GM12878 (cell line): ENCODE data around the gene SKOR2.

Source experiments
- BACH1 ChIP-seq: fragments of 450-650 bp; IDR thresholded peaks from 2 replicates; pipeline ENCODE4 v1.6.1; 2017; ENCODE audit warnings: mild to moderate bottlenecking, borderline replicate concordance
- CEBPB ChIP-seq, 2 experiments: fragments of 150-350 bp in 1 of 2; IDR thresholded peaks; 2 replicates each; pipeline ENCODE4 v1.6.1; 2012 to 2014; ENCODE audit warnings: low read depth in 2 of 2, low read length in 2 of 2, borderline replicate concordance in 1 of 2, inconsistent platforms in 1 of 2
- CREM ChIP-seq: IDR thresholded peaks from 2 replicates; pipeline ENCODE4 v1.6.1; 2014; ENCODE audit warnings: antibody characterized with exemption, low read depth
- ESRRA ChIP-seq: IDR thresholded peaks from 2 replicates; pipeline ENCODE4 v1.6.1; 2012; ENCODE audit warnings: mild to moderate bottlenecking, low read length, improper control_type of control experiment
- IKZF1 ChIP-seq: fragments of 450-650 bp; conservative IDR thresholded peaks from 2 replicates; pipeline ENCODE4 v1.6.1; 2017; ENCODE audit warnings: antibody characterized with exemption, mild to moderate bottlenecking
- RCOR1 ChIP-seq: conservative IDR thresholded peaks from 2 replicates; pipeline ENCODE4 v1.6.1; 2012; ENCODE audit warnings: low read depth, low read length, improper control_type of control experiment
- SREBF2 ChIP-seq: IDR thresholded peaks from 2 replicates; pipeline ENCODE4 v1.6.1; 2012; ENCODE audit warnings: mild to moderate bottlenecking, low read length
- STAT3 ChIP-seq: IDR thresholded peaks from 2 replicates; pipeline ENCODE4 v1.6.1; 2011; ENCODE audit warnings: low read depth, low read length, improper control_type of control experiment
- ZBTB33 ChIP-seq: fragments of 450-650 bp; IDR thresholded peaks from 2 replicates; pipeline ENCODE4 v1.6.1; 2017; ENCODE audit warnings: mild to moderate bottlenecking
- TF ChIP-seq, protein P1 (sequence below), 3 experiments: IDR thresholded peaks in 2 of 3; conservative IDR thresholded peaks in 1 of 3; 2 replicates each; pipeline ENCODE4 v1.5.1; 2011; ENCODE audit warnings: low read depth in 3 of 3, low read length in 3 of 3, mild to moderate bottlenecking in 3 of 3, control low read depth in 2 of 3, moderate library complexity in 2 of 3, inconsistent platforms in 1 of 3, mixed read lengths in 1 of 3; ENCODE audit not compliant: control insufficient read depth in 2 of 3, insufficient read depth in 1 of 3; ENCODE audit errors: extremely low read depth in 1 of 3

GRCh38 chr18:47288741-47289140 lies 37.3 kb upstream of the SKOR2 start:
- TF ChIP-seq ESRRA (no peak), CEBPB (IDR thresholded peaks at IDR 0.05; ENCODE audit: borderline replicate concordance in 1 of 2, low read depth in 2 of 2, low read length in 2 of 2) (no peak), CREM (no peak), ZBTB33 (no peak), BACH1 (no peak), SREBF2 (no peak), IKZF1 (no peak), RCOR1 (no peak), STAT3 (no peak)
- TF ChIP-seq, protein P1, sequence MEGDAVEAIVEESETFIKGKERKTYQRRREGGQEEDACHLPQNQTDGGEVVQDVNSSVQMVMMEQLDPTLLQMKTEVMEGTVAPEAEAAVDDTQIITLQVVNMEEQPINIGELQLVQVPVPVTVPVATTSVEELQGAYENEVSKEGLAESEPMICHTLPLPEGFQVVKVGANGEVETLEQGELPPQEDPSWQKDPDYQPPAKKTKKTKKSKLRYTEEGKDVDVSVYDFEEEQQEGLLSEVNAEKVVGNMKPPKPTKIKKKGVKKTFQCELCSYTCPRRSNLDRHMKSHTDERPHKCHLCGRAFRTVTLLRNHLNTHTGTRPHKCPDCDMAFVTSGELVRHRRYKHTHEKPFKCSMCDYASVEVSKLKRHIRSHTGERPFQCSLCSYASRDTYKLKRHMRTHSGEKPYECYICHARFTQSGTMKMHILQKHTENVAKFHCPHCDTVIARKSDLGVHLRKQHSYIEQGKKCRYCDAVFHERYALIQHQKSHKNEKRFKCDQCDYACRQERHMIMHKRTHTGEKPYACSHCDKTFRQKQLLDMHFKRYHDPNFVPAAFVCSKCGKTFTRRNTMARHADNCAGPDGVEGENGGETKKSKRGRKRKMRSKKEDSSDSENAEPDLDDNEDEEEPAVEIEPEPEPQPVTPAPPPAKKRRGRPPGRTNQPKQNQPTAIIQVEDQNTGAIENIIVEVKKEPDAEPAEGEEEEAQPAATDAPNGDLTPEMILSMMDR (IDR thresholded peaks at IDR 0.05 in 2 of 3, conservative IDR thresholded peaks at IDR 0.05 in 1 of 3; ENCODE audit: control insufficient read depth in 2 of 3, extremely low read depth in 1 of 3, insufficient read depth in 1 of 3, low read depth in 3 of 3, low read length in 3 of 3) = no peak
